Panc1 (cell line): ENCODE data around the gene MED13L.

Experiments
- TCF7L2 ChIP-seq: IDR thresholded peaks from 2 replicates; pipeline ENCODE4 v1.6.1; 2011; ENCODE audit warnings: mild to moderate bottlenecking, low read depth, low read length, inconsistent platforms
- TF ChIP-seq, protein P1 (sequence below): fragments of 450-650 bp; IDR thresholded peaks from 2 replicates; pipeline ENCODE4 v1.5.1; 2017; ENCODE audit warnings: mild to moderate bottlenecking

DNA sequence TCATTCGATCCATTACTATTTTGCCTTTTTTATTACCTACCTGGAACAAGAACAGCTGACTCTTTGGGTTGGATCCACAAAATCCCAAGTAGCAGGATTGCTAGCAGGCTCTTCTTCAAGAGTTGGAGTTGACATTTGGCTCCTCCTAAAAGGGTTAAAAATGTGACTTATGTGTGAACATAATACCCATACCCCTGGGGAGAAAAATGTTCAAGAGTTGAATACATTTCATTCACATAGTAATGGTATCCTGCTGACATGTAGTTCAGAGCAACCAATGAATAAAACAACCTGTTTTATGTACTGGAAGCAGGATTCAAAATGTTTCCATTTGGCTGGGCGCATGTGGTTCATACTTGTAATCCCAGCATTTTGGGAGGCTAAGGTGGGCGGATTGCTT, 264.7 kb downstream of the MED13L start:
- TF ChIP-seq, protein P1, sequence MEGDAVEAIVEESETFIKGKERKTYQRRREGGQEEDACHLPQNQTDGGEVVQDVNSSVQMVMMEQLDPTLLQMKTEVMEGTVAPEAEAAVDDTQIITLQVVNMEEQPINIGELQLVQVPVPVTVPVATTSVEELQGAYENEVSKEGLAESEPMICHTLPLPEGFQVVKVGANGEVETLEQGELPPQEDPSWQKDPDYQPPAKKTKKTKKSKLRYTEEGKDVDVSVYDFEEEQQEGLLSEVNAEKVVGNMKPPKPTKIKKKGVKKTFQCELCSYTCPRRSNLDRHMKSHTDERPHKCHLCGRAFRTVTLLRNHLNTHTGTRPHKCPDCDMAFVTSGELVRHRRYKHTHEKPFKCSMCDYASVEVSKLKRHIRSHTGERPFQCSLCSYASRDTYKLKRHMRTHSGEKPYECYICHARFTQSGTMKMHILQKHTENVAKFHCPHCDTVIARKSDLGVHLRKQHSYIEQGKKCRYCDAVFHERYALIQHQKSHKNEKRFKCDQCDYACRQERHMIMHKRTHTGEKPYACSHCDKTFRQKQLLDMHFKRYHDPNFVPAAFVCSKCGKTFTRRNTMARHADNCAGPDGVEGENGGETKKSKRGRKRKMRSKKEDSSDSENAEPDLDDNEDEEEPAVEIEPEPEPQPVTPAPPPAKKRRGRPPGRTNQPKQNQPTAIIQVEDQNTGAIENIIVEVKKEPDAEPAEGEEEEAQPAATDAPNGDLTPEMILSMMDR: no peak
- TF ChIP-seq TCF7L2: no peak
